Breast epithelium (tissue), 4 donors: ENCODE results near the gene VAPA. TPM values are rescaled to one million over a fixed set of nuclear protein-coding genes. Genes with fewer than 3 reads are reported as not detected.
"Not testable (repeated sequence)": the region's sequence is repeated elsewhere in the genome, so short reads cannot be mapped to it uniquely, and the experiment has no call there.

Source experiments
- DNase-seq, 2 donors: peaks; one replicate each; pipeline ENCODE4 v3.0.0-alpha.2; 2019; ENCODE audit warnings: low spot score in 2 of 2
- H3K27ac ChIP-seq, 2 donors: fragments of 200-600 bp; sonication (generic) in 1 of 2; one replicate each; pipeline ENCODE4 v1.5.1; 2016 to 2019; ENCODE audit warnings: mild to moderate bottlenecking in 1 of 2
- H3K27me3 ChIP-seq, 2 donors: fragments of 200-600 bp; sonication (generic) in 1 of 2; one replicate each; pipeline versions ENCODE4 v1.5.1 to v1.6.0; 2017 to 2019; ENCODE audit warnings: control low read depth in 1 of 2, mild to moderate bottlenecking in 1 of 2
- H3K36me3 ChIP-seq: fragments of 200-600 bp; one replicate; pipeline ENCODE4 v1.5.1; 2019
- H3K4me1 ChIP-seq, 2 donors: fragments of 200-600 bp; sonication (generic); one replicate each; pipeline ENCODE4 v1.5.1; 2016 to 2019; ENCODE audit warnings: control low read depth in 1 of 2
- H3K4me3 ChIP-seq, 3 donors: fragments of 200-600 bp; sonication (generic); 1 replicate in 2 of 3; 2 replicates in 1 of 3; pipeline ENCODE4 v1.5.1; 2016 to 2019; ENCODE audit warnings: mild to moderate bottlenecking in 3 of 3, moderate library complexity in 2 of 3
- H3K9me3 ChIP-seq, 2 donors: fragments of 200-600 bp; sonication (generic) in 1 of 2; one replicate each; pipeline ENCODE4 v1.5.1; 2016 to 2019; ENCODE audit warnings: control low read depth in 1 of 2
- CTCF ChIP-seq, 3 donors: fragments of 450-650 bp; IDR thresholded peaks; one replicate each; pipeline ENCODE4 v1.5.1; 2016 to 2017; ENCODE audit warnings: antibody characterized with exemption in 3 of 3, mild to moderate bottlenecking in 3 of 3, moderate library complexity in 3 of 3
- POLR2A ChIP-seq: fragments of 450-650 bp; IDR thresholded peaks from one replicate; pipeline ENCODE4 v1.6.1; 2016; ENCODE audit warnings: antibody characterized with exemption, mild to moderate bottlenecking, moderate library complexity
- POLR2AphosphoS5 ChIP-seq, 3 donors: sonication (generic); formaldehyde crosslinking; IDR thresholded peaks; one replicate each; pipeline ENCODE4 v1.6.1; 2017; ENCODE audit warnings: antibody characterized with exemption in 3 of 3
- intact Hi-C: fragments of 100-400 bp; cut with DNase I; formaldehyde crosslinking; loops from one replicate; pipeline ENCODE4 v1.15.1; 2023; ENCODE audit warnings: low total_unique reads
- total RNA-seq, 3 donors: library from RNA; depleted of rRNA; stranded (reverse); fragments of >200 nt; gene quantifications; one replicate each; pipeline ENCODE4 v1.1.0, GENCODE V29; 2016

VAPA gene
- total RNA-seq, 3 donors from 2014 or later = 235 to 263 (median 260) TPM

- intact Hi-C loops = no loop called here
- TF ChIP-seq POLR2A (no peak), CTCF (IDR thresholded peaks at IDR 0.05) (no peak), POLR2AphosphoS5 (IDR thresholded peaks at IDR 0.05) (no peak)
- H3K4me1 ChIP-seq = no peaks in the 10 kb centered on the region
Observed at GRCh38 chr18:9886005-9886348, 27.8 kb upstream of the VAPA start.

GRCh38 chr18:9887992-9888391 lies 25.8 kb upstream of the VAPA start:
- Histone ChIP-seq H3K4me3 (no peak overlapping the region), H3K4me1 (no peaks in the 10 kb centered on the region), H3K27me3 (no peaks in the 10 kb centered on the region), H3K9me3 (no peaks in the 10 kb centered on the region), H3K36me3 (no peaks in the 10 kb centered on the region), H3K27ac (no peak overlapping the region)
- DNase-seq = no peak
- no peak for TF ChIP-seq CTCF (IDR thresholded peaks at IDR 0.05)
- no peak for TF ChIP-seq POLR2A
- TF ChIP-seq POLR2AphosphoS5 (IDR thresholded peaks at IDR 0.05) = no peak
- intact Hi-C loops = no loop called here

More at GRCh38 chr18:9886005-9886348, 27.8 kb upstream of the VAPA start:
- Histone ChIP-seq H3K27me3 (no peaks in the 10 kb centered on the region), H3K36me3 (no peaks in the 10 kb centered on the region), H3K4me3 (no peak overlapping the region), H3K9me3 (no peaks in the 10 kb centered on the region), H3K27ac (no peak overlapping the region)
- no peak for DNase-seq

- Histone ChIP-seq H3K4me3 (no peak overlapping the region), H3K4me1 (no peaks in the 10 kb centered on the region), H3K36me3 (no peaks in the 10 kb centered on the region), H3K27ac (no peak overlapping the region), H3K27me3 (no peaks in the 10 kb centered on the region), H3K9me3 (no peaks in the 10 kb centered on the region)
- no peak for DNase-seq
- intact Hi-C loops = no loop called here
- TF ChIP-seq POLR2A = no peak
- no peak for TF ChIP-seq CTCF (IDR thresholded peaks at IDR 0.05)
- no peak for TF ChIP-seq POLR2AphosphoS5 (IDR thresholded peaks at IDR 0.05)
Observed at GRCh38 chr18:9890196-9890595, 23.6 kb upstream of the VAPA start.

- Histone ChIP-seq H3K9me3 (no peaks in the 10 kb centered on the region), H3K27ac (no peak overlapping the region), H3K4me3 (no peak overlapping the region), H3K27me3 (no peaks in the 10 kb centered on the region), H3K36me3 (no peaks in the 10 kb centered on the region), H3K4me1 (no peaks in the 10 kb centered on the region)
- TF ChIP-seq CTCF (IDR thresholded peaks at IDR 0.05) (no peak), POLR2A (no peak), POLR2AphosphoS5 (IDR thresholded peaks at IDR 0.05) (no peak)
- intact Hi-C loops = no loop called here
- no peak for DNase-seq
Observed at GRCh38 chr18:9890957-9891356, 22.9 kb upstream of the VAPA start.

- H3K27ac ChIP-seq, H3K27me3 ChIP-seq, H3K9me3 ChIP-seq, H3K4me1 ChIP-seq, DNase-seq, H3K36me3 ChIP-seq, H3K4me3 ChIP-seq, intact Hi-C loops: not testable (repeated sequence)
Observed at GRCh38 chr18:9891515-9891914, 22.3 kb upstream of the VAPA start.

GRCh38 chr18:9894454-9895068 lies 19.3 kb upstream of the VAPA start:
- no peak for DNase-seq
- Histone ChIP-seq H3K9me3 (no peaks in the 10 kb centered on the region), H3K27me3 (no peaks in the 10 kb centered on the region)

More at GRCh38 chr18:9894454-9895068, 19.3 kb upstream of the VAPA start:
- TF ChIP-seq CTCF (IDR thresholded peaks at IDR 0.05) (no peak), POLR2AphosphoS5 (IDR thresholded peaks at IDR 0.05) (no peak), POLR2A (no peak)
- Histone ChIP-seq H3K27ac (no peak overlapping the region), H3K4me3 (no peak overlapping the region), H3K36me3 (no peaks in the 10 kb centered on the region), H3K4me1 (no peaks in the 10 kb centered on the region)
- intact Hi-C loops = no loop called here
